Activated CD8-positive, alpha-beta memory T cell treated with anti-CD3 and anti-CD28 coated beads, Interleukin-2, amount 10 ng/mL, durations not matched to agents 7 days and 5 days (primary cell): ENCODE measurements around the gene FAM20A. TPM values are rescaled to one million over a fixed set of nuclear protein-coding genes. Genes with fewer than 3 reads are reported as not detected.

ENCODE experiments used
- ATAC-seq: fragments of 150-1000 bp; cut with Tn5 transposase; one replicate; pipeline ENCODE4 v1.10.0; 2021; ENCODE audit warnings: moderate library complexity
- CTCF ChIA-PET: fragments of 350-600 bp; sonication (Branson Sonifier 250); formaldehyde crosslinking; loops from one replicate; lab custom pipeline; 2021; ENCODE audit warnings: antibody characterized with exemption; lab: Charles Lee
- DNase-seq: peaks from one replicate; pipeline ENCODE4 v3.0.0-alpha.2; 2020
- H3K27ac Mint-ChIP-seq: one replicate; pipeline ENCODE4 v1.8.0; 2021; ENCODE audit warnings: mild to moderate bottlenecking, mixed read lengths
- H3K27me3 Mint-ChIP-seq: one replicate; pipeline ENCODE4 v1.8.0; 2021; ENCODE audit warnings: mixed read lengths
- H3K36me3 Mint-ChIP-seq: one replicate; pipeline ENCODE4 v1.8.0; 2021; ENCODE audit warnings: mild to moderate bottlenecking, mixed read lengths
- H3K4me1 Mint-ChIP-seq: one replicate; pipeline ENCODE4 v1.8.0; 2021; ENCODE audit warnings: mixed read lengths
- H3K4me3 Mint-ChIP-seq: one replicate; pipeline ENCODE4 v1.8.0; 2021; ENCODE audit warnings: mild to moderate bottlenecking, moderate library complexity, mixed read lengths
- H3K9me3 Mint-ChIP-seq: one replicate; pipeline ENCODE4 v1.8.0; 2022; ENCODE audit warnings: low read depth, mixed read lengths
- total RNA-seq, 2 experiments: library from RNA; stranded (reverse); gene quantifications; one replicate each; pipeline ENCODE4 v1.2.3, GENCODE V29; 2021

FAM20A gene
- total RNA-seq, 2 experiments from 2014 or later = not detected

- peaks cover 8% of the 10 kb centered on the region for H3K9me3 Mint-ChIP-seq
- peaks cover 10% of the 10 kb centered on the region for H3K4me1 Mint-ChIP-seq
- no peak overlapping the region for H3K4me3 Mint-ChIP-seq
- DNase-seq = no peak
- CTCF ChIA-PET = no interaction called here
- ATAC-seq = no peak
- peaks cover 70% of the 10 kb centered on the region for H3K27me3 Mint-ChIP-seq
- no peak overlapping the region for H3K27ac Mint-ChIP-seq
- H3K36me3 Mint-ChIP-seq = no peaks in the 10 kb centered on the region
Observed at GRCh38 chr17:68603027-68603426, 1.9 kb upstream of the FAM20A start.

- no peak for ATAC-seq
- CTCF ChIA-PET = no interaction called here
Observed at GRCh38 chr17:68602289-68602688, 1.1 kb upstream of the FAM20A start.

DNA sequence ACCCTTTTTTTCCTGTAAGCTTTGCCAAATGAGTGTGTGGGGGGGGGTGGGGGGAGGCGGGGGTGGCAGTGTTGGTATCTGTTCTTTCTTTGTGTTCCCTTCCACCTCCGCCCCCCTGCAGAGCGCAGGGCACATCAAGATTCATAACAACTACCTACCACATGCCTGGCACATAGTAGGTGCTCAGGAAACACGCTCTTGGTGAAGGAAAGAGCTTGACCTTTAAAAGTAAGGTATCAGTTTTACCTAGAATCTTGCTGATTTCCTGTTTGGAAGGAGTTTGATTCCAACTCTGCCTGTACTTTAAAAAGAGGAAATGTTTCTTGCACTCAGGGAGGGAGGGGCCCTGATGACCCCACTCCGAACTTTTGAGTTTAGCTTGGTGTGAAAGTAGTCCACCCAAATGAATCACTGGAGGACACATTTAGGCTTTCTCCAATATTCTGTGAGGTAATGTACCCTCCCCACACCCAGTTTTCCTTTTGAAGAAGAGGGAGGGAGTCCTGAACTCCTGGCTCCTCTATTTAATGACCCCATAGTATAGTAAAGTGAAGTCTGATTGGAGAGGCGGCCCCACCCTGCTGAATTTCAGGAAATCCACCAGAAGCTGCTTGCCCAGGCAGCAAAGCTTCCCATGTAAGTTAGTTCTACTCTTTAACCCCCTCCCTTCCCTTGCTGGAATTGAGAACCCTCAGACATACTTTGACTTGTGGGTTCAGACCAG lies 560 bp upstream of the FAM20A start:
- CTCF ChIA-PET = no interaction called here
- Mint-ChIP-seq H3K9me3 (no peaks in the 10 kb centered on the region), H3K4me3 (no peak overlapping the region), H3K4me1 (peaks cover 10% of the 10 kb centered on the region), H3K36me3 (no peaks in the 10 kb centered on the region), H3K27ac (no peak overlapping the region), H3K27me3 (peaks cover 74% of the 10 kb centered on the region)
- ATAC-seq (no peak), DNase-seq (no peak)

More at GRCh38 chr17:68602289-68602688, 1.1 kb upstream of the FAM20A start:
- Mint-ChIP-seq H3K9me3 (peaks cover 2% of the 10 kb centered on the region), H3K4me1 (peaks cover 10% of the 10 kb centered on the region), H3K27ac (no peak overlapping the region), H3K36me3 (no peaks in the 10 kb centered on the region), H3K4me3 (no peak overlapping the region), H3K27me3 (peaks cover 72% of the 10 kb centered on the region)
- no peak for DNase-seq

DNA sequence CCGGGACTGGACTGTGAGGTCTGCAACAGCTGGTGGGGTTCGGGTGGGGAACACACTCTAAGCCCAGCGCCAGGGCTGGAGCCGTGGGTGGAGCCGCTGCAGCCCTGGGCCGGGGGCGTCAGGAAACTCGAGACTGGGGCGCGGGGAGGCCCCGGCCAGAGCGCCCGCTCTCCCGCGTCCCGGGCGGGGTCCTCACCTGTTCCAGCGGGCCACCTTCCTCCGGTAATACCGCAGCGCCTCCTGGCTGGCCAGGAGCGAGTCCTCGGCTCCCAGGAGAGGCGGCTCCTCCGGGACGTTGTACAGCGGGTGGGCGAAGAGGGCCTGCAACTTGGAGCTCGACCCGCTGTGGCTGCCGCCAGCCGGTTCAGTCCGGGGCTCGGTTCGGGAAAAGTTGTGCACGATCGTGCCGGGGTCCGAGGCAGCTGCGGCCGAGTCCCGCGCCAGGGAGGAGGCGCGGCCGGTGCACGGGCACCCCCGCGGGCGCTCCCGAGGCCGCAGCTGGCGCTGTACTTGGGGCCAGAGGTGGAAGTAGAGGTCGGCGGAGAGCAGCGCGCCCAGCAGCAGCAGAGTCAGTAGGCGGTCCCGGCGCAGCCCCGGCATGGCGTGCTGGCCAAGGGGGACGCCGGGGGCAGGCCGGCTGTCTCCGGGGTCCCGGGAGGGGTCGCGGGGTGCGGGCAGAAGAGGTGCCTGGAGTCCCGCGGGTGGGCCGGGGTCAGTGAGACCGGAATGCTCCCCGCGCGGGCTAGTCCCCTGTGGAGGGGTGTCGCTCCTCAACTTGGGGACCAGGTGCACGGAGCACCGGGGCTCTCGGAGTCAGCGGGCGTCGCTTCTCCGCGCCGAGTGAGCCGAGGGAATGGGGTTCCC lies 868 bp downstream of the FAM20A start:
- H3K4me3 Mint-ChIP-seq = no peak overlapping the region
- ATAC-seq (peak; percentile 45), DNase-seq (no peak)
- no peaks in the 10 kb centered on the region for H3K36me3 Mint-ChIP-seq
- peaks cover 79% of the 10 kb centered on the region for H3K27me3 Mint-ChIP-seq
- peaks cover 13% of the 10 kb centered on the region for H3K4me1 Mint-ChIP-seq
- no peaks in the 10 kb centered on the region for H3K9me3 Mint-ChIP-seq
- no peak overlapping the region for H3K27ac Mint-ChIP-seq
- CTCF ChIA-PET = no interaction called here

DNA sequence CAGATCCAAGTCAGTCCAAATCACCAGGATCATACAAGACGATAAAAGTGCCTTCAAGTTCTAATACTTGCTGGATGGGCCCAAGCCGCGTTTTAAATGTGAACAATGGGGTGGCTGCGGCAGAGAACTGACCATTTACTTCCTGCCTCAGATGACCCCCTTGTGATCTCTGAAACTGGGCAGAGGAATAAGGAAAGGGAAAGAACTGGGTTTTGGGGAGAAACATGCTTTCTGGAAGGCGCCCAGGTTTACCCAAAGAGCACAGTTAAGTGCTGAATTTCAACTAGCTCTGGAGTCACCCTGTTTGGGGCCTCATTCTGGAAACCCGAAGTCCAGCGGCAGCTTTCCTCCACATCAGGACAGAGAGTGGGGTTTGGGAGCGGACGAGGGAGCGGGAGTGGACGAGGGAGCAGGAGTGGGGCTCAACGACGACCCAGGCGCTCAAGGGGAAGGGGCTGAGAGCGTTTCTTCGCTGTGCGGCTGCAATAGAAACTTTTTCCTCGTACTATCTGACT lies 1.6 kb downstream of the FAM20A start:
- Mint-ChIP-seq H3K36me3 (no peaks in the 10 kb centered on the region), H3K4me1 (peaks cover 16% of the 10 kb centered on the region)
- DNase-seq = no peak

DNA sequence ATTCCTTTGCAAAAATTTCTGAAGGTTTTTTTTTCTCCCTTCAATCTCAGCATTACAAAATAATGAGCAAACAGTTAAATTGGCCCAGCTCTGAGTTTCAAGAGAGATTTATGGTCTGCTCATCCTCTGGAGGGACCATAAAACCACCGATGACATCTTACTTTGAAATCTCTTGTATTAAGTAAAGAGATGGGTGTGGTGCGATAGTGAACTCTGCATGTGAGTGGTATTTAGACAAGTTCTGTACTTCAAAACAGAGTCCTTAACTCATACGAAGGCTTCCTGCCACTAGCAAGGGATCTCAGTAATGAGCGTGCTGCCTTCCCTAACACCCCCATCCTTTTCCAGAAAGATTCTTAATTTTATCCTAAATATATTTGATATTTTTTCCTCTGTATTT lies 2.1 kb downstream of the FAM20A start:
- H3K27ac Mint-ChIP-seq = no peak overlapping the region
- CTCF ChIA-PET = no interaction called here
- no peak for DNase-seq
- H3K27me3 Mint-ChIP-seq = peaks cover 84% of the 10 kb centered on the region
- no peak for ATAC-seq
- no peaks in the 10 kb centered on the region for H3K36me3 Mint-ChIP-seq
- H3K9me3 Mint-ChIP-seq = no peaks in the 10 kb centered on the region
- peaks cover 16% of the 10 kb centered on the region for H3K4me1 Mint-ChIP-seq
- H3K4me3 Mint-ChIP-seq = no peak overlapping the region

More for the DNA sequence above, 1.6 kb downstream of the FAM20A start:
- ATAC-seq = no peak
- Mint-ChIP-seq H3K27ac (no peak overlapping the region), H3K4me3 (no peak overlapping the region), H3K9me3 (no peaks in the 10 kb centered on the region), H3K27me3 (peaks cover 81% of the 10 kb centered on the region)
- CTCF ChIA-PET = no interaction called here

GRCh38 chr17:68598545-68598961 lies 2.6 kb downstream of the FAM20A start:
- peaks cover 16% of the 10 kb centered on the region for H3K4me1 Mint-ChIP-seq
- H3K36me3 Mint-ChIP-seq = no peaks in the 10 kb centered on the region
- CTCF ChIA-PET = no interaction called here
- H3K9me3 Mint-ChIP-seq = no peaks in the 10 kb centered on the region
- ATAC-seq (no peak), DNase-seq (no peak)
- H3K4me3 Mint-ChIP-seq = no peak overlapping the region
- H3K27me3 Mint-ChIP-seq = peaks cover 84% of the 10 kb centered on the region
- no peak overlapping the region for H3K27ac Mint-ChIP-seq

- DNase-seq (no peak), ATAC-seq (no peak)
- CTCF ChIA-PET = no interaction called here
- Mint-ChIP-seq H3K4me3 (no peak overlapping the region), H3K36me3 (no peaks in the 10 kb centered on the region), H3K27ac (no peak overlapping the region), H3K27me3 (peaks cover 85% of the 10 kb centered on the region), H3K4me1 (peaks cover 16% of the 10 kb centered on the region), H3K9me3 (no peaks in the 10 kb centered on the region)
Observed at GRCh38 chr17:68598074-68598473, 3.1 kb downstream of the FAM20A start.

DNA sequence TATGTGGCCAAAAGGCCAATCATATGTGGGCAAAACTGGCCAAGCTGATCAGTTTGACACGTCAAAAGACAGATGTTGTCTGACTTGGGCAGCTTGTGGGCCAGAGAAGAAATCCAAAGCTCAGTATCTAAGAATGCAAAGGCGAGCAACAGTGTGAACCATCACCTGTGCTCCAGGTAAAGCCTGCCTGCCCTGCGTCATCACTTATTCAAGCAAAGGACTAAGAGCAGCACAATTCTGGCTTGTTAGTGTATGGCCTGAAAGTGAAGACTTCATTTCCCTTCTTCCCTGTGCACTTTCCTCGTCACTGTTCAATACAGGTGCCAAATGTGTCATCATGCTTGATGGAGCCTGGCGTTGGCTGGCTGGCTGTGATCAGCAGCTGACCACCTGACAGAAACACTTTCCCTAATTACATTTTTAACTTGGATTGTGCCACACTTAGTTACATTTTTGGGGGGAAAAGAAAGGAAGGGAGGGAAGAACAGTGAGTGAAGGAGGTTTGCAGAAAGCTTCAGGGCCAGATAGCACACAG lies 4.7 kb downstream of the FAM20A start:
- Mint-ChIP-seq H3K4me1 (peaks cover 11% of the 10 kb centered on the region), H3K36me3 (no peaks in the 10 kb centered on the region), H3K27ac (no peak overlapping the region), H3K9me3 (no peaks in the 10 kb centered on the region), H3K27me3 (peaks cover 82% of the 10 kb centered on the region), H3K4me3 (no peak overlapping the region)
- ATAC-seq = no peak
- no peak for DNase-seq
- CTCF ChIA-PET = no interaction called here

DNA sequence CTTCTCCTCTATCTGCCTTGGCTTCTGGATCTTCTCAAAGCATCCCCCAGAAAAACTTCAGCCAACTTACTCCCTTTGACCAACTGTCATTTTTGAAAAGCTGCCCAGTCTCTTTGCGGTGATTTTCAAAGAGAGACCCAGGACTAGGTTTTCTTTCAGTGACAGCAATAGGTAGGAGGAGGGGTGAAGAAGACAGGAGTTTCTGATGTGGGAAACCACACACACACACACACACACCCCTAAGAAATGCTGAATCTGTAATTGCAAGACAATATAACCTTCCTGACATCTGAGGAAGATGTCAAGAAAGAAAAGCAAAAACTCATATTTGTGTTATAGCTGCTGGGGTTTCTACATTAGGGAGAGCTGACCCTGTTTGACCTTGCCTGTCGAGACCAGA lies 5.2 kb downstream of the FAM20A start:
- Mint-ChIP-seq H3K4me3 (no peak overlapping the region), H3K27me3 (peaks cover 79% of the 10 kb centered on the region), H3K36me3 (no peaks in the 10 kb centered on the region), H3K4me1 (peaks cover 11% of the 10 kb centered on the region), H3K9me3 (no peaks in the 10 kb centered on the region), H3K27ac (no peak overlapping the region)
- CTCF ChIA-PET = no interaction called here
- ATAC-seq (no peak), DNase-seq (no peak)

GRCh38 chr17:68595496-68595895 lies 5.7 kb downstream of the FAM20A start:
- no peak for ATAC-seq
- peaks cover 79% of the 10 kb centered on the region for H3K27me3 Mint-ChIP-seq
- H3K9me3 Mint-ChIP-seq = no peaks in the 10 kb centered on the region
- H3K36me3 Mint-ChIP-seq = no peaks in the 10 kb centered on the region
- no peak overlapping the region for H3K27ac Mint-ChIP-seq
- H3K4me1 Mint-ChIP-seq = peaks cover 11% of the 10 kb centered on the region
- CTCF ChIA-PET = no interaction called here
- DNase-seq = no peak
- H3K4me3 Mint-ChIP-seq = no peak overlapping the region

DNA sequence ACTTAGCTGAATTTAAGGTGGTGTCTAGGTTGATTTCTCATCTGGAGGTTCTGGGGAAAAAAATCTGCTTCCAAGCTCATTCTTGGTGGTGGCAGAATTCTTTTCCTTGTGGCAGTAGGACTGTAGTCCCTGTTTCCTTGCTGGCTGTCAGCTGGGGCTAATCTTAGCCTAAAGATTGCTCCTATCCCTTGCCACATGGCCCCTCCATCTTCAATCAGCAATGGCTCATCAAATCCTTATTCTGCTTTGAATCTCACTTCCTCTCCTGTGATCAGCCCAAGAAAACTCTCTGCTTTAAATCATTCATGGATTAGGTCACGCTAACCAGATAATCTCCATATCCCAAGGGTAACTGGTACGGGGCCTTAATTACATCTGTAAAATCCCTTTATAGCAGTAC lies 6.6 kb downstream of the FAM20A start:
- Mint-ChIP-seq H3K4me3 (no peak overlapping the region), H3K27me3 (peaks cover 74% of the 10 kb centered on the region), H3K27ac (no peak overlapping the region), H3K36me3 (no peaks in the 10 kb centered on the region), H3K4me1 (peaks cover 8% of the 10 kb centered on the region), H3K9me3 (no peaks in the 10 kb centered on the region)
- no peak for ATAC-seq
- no peak for DNase-seq
- CTCF ChIA-PET = no interaction called here
